PFSK-1 (cell line): Measurements from ENCODE around the gene NOL4L.

Source experiments
- FOXP2 ChIP-seq: optimal IDR thresholded peaks from 2 replicates; pipeline ENCODE3; 2011; ENCODE audit warnings: borderline replicate concordance, control low read depth, inconsistent platforms; ENCODE audit not compliant: insufficient read depth; ENCODE audit errors: extremely low read length, extremely low read depth
- POLR2AphosphoS5 ChIP-seq: IDR thresholded peaks from 2 replicates; pipeline ENCODE4 v1.6.1; 2012; ENCODE audit warnings: low read depth, mild to moderate bottlenecking, control low read depth, low read length, moderate library complexity
- REST ChIP-seq, 2 experiments: IDR thresholded peaks; 2 replicates each; pipeline versions ENCODE4 v1.6.1 to v1.8.0; 2011 to 2012; ENCODE audit warnings: low read depth in 2 of 2, low read length in 2 of 2, control low read depth in 1 of 2, inconsistent platforms in 1 of 2, mild to moderate bottlenecking in 1 of 2, moderate library complexity in 1 of 2; ENCODE audit not compliant: insufficient read depth in 1 of 2
- SIN3A ChIP-seq: IDR thresholded peaks from 2 replicates; pipeline ENCODE4 v1.6.1; 2012; ENCODE audit warnings: mild to moderate bottlenecking, low read length, moderate library complexity, borderline replicate concordance; ENCODE audit not compliant: insufficient read depth
- TAF1 ChIP-seq: IDR thresholded peaks from 2 replicates; pipeline ENCODE4 v1.6.1; 2012; ENCODE audit warnings: low read length, control low read depth, borderline replicate concordance; ENCODE audit not compliant: insufficient read depth

GRCh38 chr20:32510120-32510600 lies 75.0 kb downstream of the NOL4L start:
- TF ChIP-seq POLR2AphosphoS5 (no peak), REST (IDR thresholded peaks at IDR 0.05; ENCODE audit: insufficient read depth in 1 of 2, low read depth in 2 of 2, low read length in 2 of 2) (no peak), TAF1 (no peak), SIN3A (no peak), FOXP2 (no peak)
